Inflammatory macrophage treated with lipopolysaccharide for 1 hour (primary cell): Measurements from ENCODE around the gene TMCC1.
"Not testable (repeated sequence)": the region's sequence is repeated elsewhere in the genome, so short reads cannot be mapped to it uniquely, and the experiment has no call there.

Source experiments
- DNase-seq, 2 donors: peaks; one replicate each; pipeline ENCODE4 v3.0.0-alpha.2; 2020 to 2022

Gene TMCC1

DNA sequence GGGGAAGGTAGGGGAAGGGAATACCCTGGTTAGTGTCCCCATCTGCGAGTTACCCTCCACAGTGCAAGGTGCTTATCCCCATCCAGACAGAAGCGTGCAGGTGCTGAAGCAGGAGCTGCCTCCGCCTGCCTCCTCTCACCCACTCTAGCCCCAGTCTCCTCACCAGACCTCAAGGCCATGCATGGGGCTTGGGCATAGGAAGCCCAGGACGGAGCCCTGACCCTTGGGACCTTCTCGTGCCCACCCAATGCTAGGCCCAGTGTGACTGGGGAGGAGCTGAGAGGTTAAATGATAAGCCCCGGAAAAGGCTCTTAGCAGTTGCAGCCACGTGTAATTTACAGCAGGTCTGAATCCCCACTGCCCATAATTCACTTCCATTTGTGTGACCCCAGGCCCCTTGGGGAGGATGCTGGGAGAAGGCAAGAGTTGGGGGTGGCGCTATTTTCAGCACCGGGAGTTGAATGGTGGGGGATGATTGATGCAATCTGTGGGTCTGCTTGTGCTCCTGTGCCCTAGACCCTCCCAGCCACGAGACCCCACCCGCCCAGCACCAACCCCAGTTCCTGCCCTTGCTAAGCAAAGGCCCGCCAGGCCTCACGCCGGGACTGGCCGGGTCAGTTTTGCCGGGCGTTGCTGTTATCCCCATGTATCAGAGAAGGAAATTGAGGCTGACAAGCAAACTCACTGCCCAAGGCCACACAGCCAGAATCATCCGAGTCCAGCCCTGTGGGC lies 272.5 kb downstream of the TMCC1 start:
- DNase-seq = no peak

DNA sequence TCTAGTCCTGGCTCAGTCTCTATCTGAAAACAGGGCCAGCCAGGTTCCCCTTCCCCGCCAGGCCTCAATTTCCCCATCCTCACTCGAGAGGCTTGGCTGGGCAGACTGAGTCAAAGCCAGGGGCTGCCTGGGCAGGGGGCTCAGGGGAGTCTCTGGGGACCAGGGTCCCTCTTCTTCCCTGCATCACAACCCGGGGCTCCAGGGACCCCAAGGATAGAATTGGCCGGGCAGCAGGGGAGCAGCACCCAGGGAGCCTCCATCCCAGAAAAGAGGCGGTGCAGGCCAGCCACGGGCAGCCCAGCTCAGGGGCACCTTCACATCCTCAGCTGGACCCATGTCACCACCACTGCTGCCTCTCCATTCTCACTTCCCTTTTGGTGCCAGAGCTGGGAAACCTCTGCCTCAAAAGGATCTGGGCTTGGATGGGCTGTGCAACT lies 273.8 kb downstream of the TMCC1 start:
- peak; percentile 61 to 69 for DNase-seq

DNA sequence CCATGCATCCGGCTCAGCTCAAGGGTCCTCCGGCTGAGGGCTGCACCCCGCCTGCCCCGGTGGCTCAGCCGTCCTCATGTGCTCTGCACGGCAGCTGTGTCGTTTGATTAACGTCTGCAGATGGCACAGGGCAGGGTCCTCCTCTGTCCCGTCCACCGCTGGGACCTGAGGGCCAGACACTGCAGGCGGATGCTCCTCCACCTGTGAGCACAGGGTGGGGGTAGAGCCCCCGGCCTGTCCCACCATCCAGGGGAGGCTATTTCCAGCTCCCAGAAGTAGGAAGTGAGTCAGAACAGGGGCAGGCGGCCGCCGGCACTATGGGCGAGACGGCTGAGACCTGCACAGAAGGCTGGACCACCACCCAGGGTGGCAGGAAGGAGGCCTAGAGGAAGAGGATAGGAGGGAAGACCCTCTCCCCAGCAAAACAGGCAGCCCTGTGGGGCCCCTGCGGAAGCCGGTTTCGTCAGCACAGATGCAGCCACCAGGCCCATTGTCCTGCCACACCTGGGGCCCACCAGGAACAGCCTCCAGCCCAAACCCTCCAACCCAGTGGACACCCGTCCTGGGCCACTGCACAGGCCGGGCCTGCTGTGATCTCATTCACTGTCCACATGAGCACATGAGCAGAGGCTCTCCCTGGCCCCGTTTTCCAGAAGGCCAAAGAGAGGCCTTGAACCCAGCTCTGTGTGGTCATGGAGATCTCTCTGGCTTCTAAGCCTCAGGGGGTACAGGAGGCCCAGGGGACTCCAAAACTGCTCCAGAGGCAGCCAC lies 274.4 kb downstream of the TMCC1 start:
- DNase-seq = no peak

DNA sequence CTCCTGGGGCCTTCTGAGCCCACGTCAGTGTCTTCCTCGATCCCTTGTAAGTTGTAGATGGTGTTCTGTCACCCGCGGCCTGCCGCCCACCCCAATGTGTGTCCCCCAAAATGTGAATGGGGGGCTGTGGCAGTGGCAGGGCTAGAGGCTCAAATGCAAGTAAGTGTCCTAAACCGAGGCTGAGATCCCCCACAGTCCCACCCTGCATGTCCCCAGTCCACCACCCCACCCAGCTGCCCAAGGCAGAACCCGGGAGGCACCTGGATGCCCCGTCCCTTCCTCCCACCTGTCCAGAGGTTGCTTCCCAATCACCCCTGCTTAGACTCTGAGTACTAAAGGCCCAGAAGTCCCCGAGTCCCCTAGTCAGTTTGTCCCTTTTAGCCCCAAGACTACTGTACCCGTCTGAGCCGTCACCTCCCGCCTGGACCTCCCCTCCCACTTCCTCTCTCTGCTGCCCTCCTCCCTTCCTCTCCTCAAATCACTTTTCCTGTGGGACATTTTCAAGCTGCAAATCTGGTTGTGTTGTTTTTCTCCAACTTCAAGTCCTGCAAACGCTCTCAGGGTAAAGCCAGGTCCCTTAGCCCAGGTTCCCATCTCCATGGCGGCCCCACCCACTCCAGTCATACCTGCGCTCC lies 275.2 kb downstream of the TMCC1 start:
- no peak for DNase-seq

DNA sequence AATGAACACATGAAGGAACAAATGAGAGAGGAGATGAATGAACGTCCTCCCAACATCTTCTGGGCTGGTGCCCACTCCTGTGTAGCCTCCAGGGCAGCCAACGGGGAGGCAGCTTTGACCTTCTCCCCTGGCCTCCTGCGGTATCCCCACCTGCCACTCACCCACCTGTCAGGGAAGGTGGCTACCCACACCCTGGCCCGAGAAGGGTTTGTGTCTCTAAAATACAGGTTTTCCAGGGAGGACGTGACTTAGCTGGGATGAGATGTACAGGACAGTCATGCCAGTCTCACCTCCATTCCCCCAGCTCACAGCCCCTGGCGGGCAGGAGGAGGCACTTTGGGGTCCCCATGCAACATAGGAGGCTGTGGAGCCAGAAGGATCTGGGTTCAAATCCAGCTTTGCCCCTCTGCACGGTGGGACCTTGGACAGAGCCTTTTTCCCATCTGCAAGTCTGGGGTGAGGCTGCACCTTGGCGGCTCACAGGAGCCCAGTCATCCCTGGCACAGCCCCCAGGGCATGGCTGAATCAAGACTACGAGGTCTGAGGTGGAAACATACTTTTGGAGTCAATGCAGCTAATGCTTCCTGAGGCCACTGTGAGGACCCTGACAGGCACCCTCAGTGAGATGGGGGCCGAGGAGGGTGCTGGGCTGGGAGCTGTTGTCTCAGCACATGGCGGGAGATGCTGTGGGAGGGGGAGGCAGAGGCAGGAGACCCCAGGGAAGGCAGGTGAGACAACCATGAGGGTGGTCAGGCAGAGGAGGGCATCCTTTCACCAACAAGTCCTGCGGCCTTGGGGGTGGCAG lies 275.9 kb downstream of the TMCC1 start:
- no peak for DNase-seq

DNA sequence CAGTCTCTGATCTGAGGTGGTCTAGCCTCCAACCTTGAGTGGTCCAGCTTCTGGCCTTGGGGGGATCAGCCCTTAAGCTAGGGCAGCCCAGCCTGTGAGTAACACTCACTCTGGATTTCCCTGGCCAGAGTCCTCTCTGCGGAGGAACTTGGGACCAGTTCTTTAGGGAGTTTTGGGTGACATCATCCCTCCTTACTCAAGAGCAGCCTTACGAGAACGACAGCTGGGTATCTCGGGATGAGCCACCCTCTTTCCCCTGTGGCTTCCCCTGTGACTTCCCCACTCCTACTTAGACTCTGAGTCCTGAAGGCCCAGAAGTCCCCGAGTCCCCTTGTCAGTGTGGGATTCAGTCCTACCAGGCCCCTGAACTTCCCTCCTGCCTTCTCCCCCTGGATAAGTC lies 276.8 kb downstream of the TMCC1 start:
- peak; percentile 97 to 99 for DNase-seq

DNA sequence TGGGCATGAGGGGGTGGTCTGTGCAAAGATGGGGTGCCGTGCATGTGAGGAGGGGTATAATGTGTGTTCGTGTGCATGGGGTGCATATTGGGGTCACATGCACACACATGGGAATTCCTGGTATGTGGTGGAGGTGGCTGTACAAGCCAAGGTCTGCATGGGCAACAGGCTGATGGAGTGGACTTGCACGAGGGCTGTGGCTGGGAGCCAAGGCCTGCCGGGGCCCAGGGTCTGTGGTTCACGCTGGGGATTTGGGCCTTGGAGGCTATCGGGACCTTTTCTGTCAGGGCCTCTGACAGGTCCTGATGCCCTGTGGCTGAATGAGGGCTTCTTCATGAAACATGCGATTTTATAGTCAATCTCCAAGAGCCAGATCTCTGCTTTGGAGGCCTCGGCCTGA lies 277.2 kb downstream of the TMCC1 start:
- no peak for DNase-seq

DNA sequence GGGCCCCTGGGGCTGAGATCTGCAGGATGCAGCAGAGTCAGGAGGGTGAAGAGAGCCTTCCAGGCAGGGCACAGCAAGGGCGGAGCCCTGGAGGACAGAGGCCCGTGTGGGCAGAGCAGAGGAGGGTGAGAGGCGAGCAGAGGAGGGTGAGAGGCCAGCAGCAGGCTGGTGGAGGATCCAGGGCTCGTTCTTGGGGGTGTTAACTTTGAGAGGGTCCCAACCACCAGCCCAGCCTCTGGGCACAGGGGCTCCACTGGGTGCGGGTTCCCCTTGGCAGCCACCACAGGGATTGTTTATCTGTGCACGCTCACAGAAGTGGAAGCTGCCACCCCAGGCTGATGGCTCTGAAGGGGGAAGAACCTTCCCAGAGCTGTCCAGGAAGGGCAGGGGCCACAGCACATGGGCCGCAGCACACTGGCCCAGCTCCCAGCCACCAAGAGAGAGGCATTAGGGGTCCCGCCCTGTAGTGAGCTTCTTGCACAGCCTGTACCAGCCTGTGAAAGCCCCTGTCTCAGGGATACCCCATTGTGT lies 277.7 kb downstream of the TMCC1 start:
- peak in 1 of 2 donors; percentile 62 for DNase-seq

DNA sequence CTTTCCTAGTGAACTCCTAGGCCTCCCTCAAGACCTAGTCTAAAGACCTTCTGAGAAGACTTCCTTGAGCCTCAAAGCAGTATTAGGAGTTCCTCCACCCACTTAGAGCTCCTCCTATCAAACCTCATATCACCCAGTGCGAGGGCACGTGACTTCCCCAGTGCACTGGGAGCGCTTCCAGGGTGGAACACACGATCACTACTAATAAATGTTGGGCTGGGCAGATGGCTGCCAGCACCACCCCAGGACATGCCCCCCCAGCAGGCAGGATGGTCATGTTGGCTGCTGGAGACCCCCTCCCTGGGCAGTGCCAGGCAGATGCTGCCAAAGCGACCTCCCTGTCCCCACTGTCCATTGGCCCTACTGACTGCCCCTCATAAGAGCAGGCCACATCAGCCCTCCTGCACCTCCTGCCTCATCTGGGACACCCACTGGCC lies 278.6 kb downstream of the TMCC1 start:
- DNase-seq = peak; percentile 70 to 88

DNA sequence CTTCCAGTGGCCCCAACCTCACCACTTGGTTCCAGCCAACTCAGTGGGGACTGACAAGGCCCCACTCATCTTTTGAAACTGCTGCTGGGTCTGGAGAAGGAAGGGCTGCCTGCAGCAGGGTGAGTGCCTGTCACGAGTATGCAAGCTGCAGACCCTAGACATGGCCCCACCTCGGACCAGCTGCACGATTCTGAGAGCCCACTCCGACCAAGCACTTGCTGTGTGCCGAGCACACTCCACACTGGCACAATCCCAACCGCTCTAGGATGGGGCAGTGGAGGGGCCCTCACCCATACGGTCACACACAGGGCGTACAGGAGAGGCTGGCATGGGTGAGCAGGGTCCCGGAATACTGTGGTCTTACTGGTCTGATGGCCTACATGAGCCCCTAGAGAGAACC lies 279.1 kb downstream of the TMCC1 start:
- DNase-seq = no peak

DNA sequence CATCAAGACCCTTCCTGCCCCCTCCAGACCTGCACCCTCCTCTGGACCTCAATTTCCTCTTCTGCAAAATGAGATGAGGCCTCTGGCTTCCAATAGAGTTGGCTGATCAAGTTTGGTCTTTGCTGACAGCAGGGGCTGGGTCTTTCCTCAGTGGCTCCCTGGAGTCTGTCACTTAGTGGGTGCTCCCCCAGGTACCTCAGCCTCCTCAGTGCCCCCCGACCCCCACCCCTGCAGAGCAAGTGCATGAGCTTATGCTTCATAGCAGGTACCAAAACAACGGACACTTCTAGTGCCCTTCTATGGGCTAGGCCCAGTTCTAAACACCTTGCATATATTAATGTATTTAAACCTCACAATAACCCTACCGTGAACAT lies 280.2 kb downstream of the TMCC1 start:
- DNase-seq = no peak

DNA sequence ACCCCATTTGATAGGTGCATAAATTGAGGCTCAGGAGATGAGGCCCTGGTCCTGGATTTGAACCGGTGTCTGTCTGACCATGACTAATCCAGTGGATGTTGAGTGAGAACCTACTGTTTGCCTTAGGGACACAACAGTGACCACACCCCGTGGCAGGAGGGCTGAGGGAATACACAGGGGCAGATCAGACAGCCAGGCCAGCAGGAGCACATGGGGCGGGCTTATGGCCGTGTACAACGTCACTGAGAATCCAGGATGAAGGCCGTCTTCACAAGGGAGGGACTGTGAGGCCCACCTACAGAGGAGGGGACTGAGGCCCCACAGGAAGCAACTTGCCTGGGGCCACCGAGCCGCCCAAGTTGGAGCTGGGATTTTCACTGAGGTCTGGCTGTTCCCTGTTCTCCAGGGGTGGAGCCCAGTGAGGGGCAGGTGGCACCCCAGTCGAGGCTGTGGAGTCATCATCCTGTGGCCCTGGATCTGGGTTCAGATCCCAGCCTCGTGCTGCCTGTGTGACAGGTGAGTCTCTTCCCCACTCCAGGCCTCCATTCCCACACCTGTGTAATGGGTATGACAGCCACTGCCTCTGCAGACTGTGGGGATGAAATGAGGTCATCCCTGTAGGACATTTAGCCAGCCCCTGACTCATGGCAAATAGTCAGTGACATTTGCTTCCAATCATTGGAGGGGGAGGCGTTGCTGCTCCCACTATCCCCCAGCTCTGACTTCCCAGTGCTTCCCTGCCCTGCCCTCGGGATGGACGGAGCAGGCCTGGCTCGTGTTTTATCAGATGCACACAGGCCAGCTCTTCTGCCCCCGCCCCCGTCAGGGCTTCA lies 280.8 kb downstream of the TMCC1 start:
- DNase-seq = no peak

DNA sequence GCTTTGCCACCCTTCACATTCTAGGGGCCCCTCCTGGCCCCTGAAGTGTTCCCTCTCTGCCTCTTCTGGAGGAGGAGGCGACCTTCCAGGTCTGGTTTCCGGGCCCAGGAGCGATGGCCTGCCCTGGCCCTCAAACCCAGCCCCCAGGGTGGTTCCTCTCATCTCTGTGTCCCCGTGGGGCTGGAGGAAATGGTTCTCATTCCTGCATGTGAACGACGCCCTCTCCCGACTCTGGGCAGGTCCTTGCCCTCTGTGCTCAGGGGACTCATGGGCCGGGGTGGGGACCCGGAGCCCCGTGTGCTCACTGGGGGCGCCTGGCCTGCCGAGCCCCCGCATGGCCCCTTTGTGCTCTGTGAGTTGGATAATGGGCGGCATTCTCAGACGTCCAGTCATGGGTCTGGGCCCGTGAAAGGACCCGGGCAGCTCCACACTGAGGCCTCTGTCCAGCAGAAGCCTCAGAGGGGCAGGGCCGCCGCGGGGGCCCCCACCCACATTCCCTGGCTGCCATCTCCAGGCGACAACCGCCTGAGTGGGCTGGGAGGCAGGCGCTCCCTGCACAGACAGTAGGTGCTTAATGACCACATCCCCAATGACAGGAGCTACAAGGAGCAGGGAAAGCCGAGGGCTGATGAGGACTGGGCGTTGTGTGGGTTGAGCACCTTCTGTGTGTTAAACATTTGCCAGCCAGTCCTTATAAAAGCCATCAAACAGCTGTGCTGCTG lies 281.5 kb downstream of the TMCC1 start:
- no peak for DNase-seq

DNA sequence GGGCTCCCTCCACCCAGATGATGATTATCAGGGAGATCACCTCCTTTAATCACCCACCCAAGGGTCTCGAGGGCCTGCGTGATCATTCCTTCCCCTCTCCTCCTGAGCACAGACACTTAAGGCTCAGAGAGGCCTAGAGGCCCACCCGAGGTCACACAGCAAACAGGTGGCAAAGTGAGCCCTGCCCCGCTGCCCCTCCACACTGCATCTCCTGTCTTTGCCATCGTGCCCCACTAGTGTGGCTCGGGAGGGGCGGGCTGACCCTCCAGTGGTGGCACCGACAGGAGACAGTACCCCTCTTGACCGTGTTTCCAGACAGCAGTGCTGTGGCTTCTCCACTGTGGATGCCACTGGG lies 282.1 kb downstream of the TMCC1 start:
- DNase-seq = no peak

DNA sequence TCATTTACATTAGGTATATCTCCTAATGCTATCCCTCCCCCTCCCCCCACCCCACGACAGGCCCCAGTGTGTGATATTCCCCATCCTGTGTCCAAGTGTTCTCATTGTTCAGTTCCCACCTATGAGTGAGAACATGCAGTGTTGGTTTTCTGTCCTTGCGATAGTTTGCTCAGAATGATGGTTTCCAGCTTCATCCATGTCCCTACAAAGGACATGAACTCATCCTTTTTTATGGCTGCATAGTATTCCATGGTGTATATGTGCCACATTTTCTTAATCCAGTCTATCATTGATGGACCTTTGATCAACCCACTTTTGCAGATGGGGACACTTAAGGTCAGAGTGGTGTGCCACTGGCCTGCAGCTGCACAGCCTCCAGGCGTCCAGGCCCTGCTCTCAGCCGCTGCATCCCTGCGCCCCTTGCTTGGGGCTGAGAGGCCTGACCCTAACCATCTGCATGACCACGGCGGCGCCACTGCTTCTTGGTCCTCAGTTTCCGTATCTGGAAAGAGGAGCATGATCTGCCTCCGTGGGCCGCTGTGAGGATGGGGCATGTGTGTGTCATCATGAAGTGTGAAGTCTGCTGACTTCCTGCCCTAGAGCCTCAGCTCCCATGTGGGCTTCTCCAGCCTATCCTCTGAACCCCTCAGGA lies 282.6 kb downstream of the TMCC1 start:
- DNase-seq = not testable (repeated sequence)

DNA sequence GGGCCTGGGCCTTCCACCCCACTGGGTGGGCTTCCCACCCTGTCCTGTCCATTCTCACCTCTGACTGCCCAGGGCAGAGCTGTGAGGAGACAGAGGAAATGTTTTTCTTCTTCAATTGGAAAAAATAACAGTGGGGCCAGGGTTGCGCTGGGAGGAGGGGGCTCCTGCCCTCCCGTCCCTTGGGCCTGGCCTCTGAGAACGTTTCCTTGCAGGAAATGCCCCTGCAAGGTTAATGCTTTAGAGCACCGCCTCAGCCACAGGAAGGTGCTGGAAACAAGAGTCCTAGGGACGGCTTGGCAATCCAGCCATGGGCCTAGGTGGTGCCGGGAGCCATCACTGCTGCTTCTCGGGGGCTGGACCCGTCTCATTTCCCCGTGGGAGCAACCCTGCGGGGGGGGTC lies 283.2 kb downstream of the TMCC1 start:
- no peak for DNase-seq

DNA sequence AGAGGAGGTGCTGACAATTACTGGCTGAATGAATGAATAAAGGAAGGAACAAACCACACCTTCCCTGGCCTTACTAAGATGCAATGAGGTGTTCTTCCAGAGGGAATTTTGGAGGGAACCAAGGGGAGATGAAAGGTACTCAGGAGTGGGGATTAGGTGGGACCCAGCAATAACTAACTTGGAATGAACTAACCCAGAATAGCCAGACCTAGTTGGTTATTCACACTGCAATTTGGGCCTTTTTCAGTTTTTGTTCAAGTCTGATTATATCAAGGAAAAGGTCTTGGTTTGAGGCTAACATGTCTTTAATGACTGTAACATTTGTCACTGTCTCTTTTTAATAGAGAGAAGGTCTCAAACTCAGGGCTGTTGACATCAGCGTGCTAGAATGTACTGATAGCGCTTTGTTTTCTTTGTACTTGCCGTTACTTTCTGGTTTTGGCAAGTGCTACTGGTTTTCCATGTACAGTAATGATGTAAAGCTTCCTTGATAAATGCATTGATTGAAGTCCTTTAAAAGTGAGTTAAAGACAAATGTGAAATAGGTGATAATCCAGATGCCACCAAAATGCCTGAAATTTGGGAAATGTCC lies 283.8 kb downstream of the TMCC1 start:
- no peak for DNase-seq

DNA sequence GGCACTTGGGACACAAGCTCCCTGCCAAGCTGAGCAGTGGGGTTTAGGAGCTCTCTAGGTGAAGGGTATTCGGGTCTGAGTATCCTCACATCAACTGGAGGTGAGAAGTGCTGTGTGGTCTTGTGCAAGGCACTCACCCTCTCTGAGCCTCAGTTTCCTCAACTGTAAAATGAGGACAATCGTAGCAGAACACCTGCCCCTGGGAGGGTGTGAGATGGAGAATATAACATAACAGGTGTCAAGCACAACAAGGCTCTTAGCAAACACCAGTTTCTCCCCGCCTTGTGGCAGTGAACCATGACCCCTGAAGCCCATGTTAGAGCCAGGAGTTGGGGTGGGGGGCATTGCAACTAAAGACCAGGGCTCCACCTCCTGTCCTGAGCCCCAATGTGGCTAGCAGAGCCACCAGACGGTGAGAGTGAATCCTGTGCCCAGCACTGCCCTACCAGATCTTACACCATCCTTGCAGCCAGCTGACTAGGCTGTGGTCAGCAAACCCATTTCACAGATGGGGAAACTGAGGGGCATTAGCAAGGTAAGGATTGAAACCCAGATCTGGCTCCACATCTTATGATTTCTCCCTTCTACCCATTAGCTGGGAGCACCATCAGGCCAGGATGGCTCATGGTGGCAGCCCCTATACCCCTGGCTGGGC lies 284.4 kb downstream of the TMCC1 start:
- no peak for DNase-seq

DNA sequence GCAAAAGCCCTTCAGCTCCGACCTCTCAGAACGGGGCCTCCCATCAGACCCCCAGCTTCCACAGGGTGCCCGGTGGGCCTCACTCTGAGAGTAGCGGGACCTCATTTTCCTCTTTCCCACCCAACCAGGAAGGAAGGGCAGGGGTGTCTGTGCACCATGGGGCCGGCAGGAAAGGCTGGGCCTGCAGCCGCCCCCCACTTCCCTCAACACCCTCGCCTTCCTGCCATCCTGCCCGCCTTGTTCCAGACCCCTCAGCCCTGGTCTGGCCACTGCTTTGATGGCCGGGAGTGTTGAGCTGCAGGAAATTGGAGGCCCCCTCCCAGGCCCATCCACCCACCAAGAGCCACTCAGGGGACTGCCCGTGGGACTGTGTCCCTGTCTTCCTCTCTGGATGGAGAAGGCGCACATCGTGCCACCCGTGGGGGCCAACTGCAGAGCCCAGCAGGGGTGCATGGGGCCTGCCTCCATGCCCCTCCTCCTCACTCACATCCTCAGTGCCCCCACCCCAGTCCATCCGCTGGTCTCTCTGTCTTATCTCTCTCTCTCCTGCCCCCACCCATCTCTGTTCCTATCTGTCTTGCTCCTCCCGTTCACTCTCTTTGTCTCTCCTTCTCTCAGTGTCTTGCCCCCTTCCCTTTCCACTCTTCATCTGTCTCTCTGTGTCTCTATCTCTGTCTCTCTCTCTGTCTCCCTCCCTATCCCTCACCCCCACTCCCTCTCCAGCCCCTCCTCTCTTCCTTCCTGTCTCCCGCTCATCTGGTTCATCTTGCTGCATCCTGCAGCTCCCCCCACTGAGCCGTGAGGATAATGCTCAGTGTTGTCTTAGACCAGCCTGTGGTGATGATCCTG lies 285.2 kb downstream of the TMCC1 start:
- no peak for DNase-seq
